LNCAP (cell line): Measurements from ENCODE around the gene CFL2.

Experiments used
- TF ChIP-seq, protein P1 (sequence below): fragments of 450-650 bp; IDR thresholded peaks from 2 replicates; pipeline ENCODE4 v1.5.1; 2017; ENCODE audit warnings: mild to moderate bottlenecking

The CFL2 gene

GRCh38 chr14:34678306-34678705, 36.1 kb downstream of the CFL2 start:
- TF ChIP-seq, protein P1, sequence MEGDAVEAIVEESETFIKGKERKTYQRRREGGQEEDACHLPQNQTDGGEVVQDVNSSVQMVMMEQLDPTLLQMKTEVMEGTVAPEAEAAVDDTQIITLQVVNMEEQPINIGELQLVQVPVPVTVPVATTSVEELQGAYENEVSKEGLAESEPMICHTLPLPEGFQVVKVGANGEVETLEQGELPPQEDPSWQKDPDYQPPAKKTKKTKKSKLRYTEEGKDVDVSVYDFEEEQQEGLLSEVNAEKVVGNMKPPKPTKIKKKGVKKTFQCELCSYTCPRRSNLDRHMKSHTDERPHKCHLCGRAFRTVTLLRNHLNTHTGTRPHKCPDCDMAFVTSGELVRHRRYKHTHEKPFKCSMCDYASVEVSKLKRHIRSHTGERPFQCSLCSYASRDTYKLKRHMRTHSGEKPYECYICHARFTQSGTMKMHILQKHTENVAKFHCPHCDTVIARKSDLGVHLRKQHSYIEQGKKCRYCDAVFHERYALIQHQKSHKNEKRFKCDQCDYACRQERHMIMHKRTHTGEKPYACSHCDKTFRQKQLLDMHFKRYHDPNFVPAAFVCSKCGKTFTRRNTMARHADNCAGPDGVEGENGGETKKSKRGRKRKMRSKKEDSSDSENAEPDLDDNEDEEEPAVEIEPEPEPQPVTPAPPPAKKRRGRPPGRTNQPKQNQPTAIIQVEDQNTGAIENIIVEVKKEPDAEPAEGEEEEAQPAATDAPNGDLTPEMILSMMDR = no peak

DNA sequence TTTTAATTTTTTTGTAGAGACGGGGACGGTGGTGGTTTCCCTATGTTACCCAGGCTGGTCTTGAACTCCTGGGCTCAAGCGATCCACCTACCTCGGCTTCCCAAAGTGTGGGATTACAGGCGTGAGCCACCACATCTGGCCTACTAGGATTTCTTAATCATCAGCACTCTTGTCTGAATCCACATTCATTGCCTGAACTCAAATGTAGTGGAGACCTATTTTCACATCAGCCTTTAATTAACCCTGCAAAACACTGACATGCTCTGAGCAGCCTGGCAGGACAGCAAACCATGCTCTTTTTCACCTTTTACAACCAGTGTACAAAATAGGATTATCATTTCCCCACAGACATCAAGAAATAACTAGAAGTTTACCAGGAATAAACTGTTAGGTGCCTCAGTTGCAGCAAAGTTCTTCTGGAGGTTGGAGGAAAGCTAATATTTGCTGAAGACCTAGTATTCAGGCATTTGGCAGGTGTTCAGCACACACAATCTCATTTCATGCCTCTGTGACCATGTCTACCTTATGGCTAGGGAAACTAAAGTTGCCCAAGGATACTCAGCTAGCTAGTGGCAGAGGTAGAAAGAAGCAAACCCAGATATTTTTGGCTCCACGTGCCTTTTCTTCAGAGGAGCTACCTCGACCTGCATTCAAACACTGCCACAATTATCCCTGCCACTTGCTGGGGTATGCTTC, 37.7 kb downstream of the CFL2 start:
- TF ChIP-seq, protein P1 = no peak

DNA sequence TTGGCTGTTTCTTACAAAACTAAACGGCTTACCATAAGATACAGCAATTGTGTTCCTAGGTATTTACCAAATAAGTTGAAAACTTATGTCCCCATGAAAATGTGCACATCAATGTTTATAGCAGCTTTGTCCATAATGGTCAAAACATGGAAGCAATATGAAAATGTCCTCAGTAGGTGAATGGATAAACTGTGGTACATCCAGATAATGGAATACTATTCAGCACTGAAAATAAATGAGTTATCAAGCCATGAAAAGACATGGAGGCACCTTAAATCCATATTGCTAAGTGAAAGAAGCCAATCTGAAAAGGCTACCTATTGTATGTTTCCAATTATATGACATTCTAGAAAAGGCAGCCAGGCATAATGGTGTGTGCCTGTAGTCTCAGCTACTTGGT, 40.7 kb downstream of the CFL2 start:
- TF ChIP-seq, protein P1 = no peak

GRCh38 chr14:34671716-34672115, 42.7 kb downstream of the CFL2 start:
- TF ChIP-seq, protein P1 = no peak

- TF ChIP-seq, protein P1 = no peak
Observed at GRCh38 chr14:34668111-34668510, 46.3 kb downstream of the CFL2 start.

GRCh38 chr14:34667007-34667406, 47.4 kb downstream of the CFL2 start:
- TF ChIP-seq, protein P1 = no peak

GRCh38 chr14:34665785-34666435, 48.5 kb downstream of the CFL2 start:
- TF ChIP-seq, protein P1 = no peak
